Peyer's patch (tissue), 4 donors: ENCODE data around the gene CCDC117. TPM values are rescaled to one million over a fixed set of nuclear protein-coding genes. Genes with fewer than 3 reads are reported as not detected.
A peak's percentile ranks its signal among the peaks of the same experiment; 100 is the strongest.

Source experiments
- DNase-seq, 3 donors: peaks; one replicate each; pipeline ENCODE4 v3.0.0-alpha.2; 2017 to 2019
- H3K27ac ChIP-seq, 4 donors: fragments of 200-600 bp; sonication (generic); one replicate each; pipeline ENCODE4 v1.5.1; 2016 to 2019
- H3K27me3 ChIP-seq, 2 donors: fragments of 200-600 bp; sonication (generic); one replicate each; pipeline ENCODE4 v1.5.1; 2019
- H3K36me3 ChIP-seq, 3 donors: fragments of 200-600 bp; sonication (generic); one replicate each; pipeline ENCODE4 v1.5.1; 2016 to 2019
- H3K4me1 ChIP-seq, 4 donors: fragments of 200-600 bp; sonication (generic); one replicate each; pipeline ENCODE4 v1.5.1; 2016 to 2019
- H3K4me3 ChIP-seq, 4 donors: fragments of 200-600 bp; sonication (generic); 1 replicate in 3 of 4; 2 replicates in 1 of 4; pipeline ENCODE4 v1.5.1; 2016 to 2019; ENCODE audit warnings: mild to moderate bottlenecking in 1 of 4
- H3K9me3 ChIP-seq, 4 donors: fragments of 200-600 bp; sonication (generic); one replicate each; pipeline ENCODE4 v1.5.1; 2016 to 2019; ENCODE audit warnings: mild to moderate bottlenecking in 1 of 4
- POLR2A ChIP-seq, 2 donors: fragments of 450-650 bp; IDR thresholded peaks; one replicate each; pipeline ENCODE4 v1.5.1; 2017; ENCODE audit warnings: antibody characterized with exemption in 2 of 2, mild to moderate bottlenecking in 2 of 2, moderate library complexity in 2 of 2
- total RNA-seq, 4 donors: library from RNA; depleted of rRNA; stranded (reverse); fragments of >200 nt; gene quantifications; one replicate each; pipeline ENCODE4 v1.1.0, GENCODE V29; 2016
- TF ChIP-seq, protein P1 (sequence below), 6 experiments: fragments of 450-650 bp in 4 of 6; fragments of 200-600 bp in 2 of 6; sonication (generic) in 1 of 6; IDR thresholded peaks; one replicate each; pipeline ENCODE4 v1.5.1; 2017 to 2019; ENCODE audit warnings: antibody characterized with exemption in 6 of 6, mild to moderate bottlenecking in 3 of 6, moderate library complexity in 1 of 6

The CCDC117 gene
- total RNA-seq, 4 donors from 2014 or later: 6.3 to 23.9 (median 14.2) TPM

DNA sequence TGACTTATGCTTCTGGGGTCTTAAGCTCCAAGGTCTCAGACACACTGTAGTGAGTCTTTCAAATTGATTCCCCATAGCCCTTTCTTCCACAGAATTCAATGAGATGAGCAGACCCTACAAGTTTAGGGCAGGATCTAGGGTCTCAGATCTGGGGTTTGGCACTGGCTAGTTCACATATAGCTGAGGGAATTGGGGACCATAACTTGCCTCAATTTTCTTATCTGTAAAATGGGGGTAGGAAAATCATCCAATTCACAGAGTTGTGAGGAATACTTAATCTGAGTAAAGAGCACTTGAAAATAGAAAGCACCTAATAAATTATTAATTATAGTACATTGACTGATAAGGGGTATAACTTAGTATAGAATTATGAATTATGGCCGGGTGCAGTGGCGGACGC is 5.9 kb upstream of the CCDC117 start:
- no peaks in the 10 kb centered on the region for H3K9me3 ChIP-seq
- DNase-seq: no peak
- TF ChIP-seq POLR2A (IDR thresholded peaks at IDR 0.05): no peak
- TF ChIP-seq, protein P1, sequence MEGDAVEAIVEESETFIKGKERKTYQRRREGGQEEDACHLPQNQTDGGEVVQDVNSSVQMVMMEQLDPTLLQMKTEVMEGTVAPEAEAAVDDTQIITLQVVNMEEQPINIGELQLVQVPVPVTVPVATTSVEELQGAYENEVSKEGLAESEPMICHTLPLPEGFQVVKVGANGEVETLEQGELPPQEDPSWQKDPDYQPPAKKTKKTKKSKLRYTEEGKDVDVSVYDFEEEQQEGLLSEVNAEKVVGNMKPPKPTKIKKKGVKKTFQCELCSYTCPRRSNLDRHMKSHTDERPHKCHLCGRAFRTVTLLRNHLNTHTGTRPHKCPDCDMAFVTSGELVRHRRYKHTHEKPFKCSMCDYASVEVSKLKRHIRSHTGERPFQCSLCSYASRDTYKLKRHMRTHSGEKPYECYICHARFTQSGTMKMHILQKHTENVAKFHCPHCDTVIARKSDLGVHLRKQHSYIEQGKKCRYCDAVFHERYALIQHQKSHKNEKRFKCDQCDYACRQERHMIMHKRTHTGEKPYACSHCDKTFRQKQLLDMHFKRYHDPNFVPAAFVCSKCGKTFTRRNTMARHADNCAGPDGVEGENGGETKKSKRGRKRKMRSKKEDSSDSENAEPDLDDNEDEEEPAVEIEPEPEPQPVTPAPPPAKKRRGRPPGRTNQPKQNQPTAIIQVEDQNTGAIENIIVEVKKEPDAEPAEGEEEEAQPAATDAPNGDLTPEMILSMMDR (IDR thresholded peaks at IDR 0.05): no peak
- H3K4me3 ChIP-seq: no peak overlapping the region
- H3K27ac ChIP-seq: no peak overlapping the region
- no peaks in the 10 kb centered on the region for H3K4me1 ChIP-seq
- H3K36me3 ChIP-seq: no peaks in the 10 kb centered on the region
- no peaks in the 10 kb centered on the region for H3K27me3 ChIP-seq

DNA sequence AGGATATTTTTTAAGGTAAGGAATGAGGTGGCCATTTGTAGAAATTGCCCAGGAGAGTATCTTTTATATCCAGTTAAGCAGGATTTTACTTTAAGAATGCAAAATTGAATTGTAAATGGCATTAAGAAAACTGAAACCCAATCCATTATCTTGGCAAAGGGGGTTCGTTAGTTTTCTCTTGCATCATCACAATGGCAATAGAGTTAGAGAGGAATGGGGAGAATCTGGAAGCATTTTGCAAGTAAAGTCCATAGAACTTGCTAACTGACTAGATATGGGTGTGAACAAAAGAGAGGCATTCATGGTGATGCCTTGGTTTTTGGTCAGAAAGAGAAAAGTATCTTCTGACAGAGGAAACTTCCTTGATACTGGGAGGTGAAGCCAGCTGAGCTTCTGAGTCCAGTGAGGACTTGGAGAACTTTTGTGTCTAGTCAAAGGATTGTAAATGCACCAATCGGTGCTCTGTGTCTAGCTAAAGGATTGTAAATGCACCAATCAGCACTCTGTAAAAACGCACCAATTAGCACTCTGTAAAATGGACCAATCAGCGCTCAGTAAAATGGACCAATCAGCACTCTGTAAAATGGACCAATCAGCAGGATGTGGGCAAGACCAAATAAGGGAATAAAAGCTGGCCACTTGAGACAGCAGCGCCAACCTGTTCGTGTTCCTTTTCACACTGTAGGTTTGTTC is 3.6 kb upstream of the CCDC117 start:
- DNase-seq: no peak
- no peak overlapping the region for H3K4me3 ChIP-seq
- H3K4me1 ChIP-seq: peaks cover 0 to 4% (median under 1%) of the 10 kb centered on the region in 4 donors
- TF ChIP-seq, protein P1 (IDR thresholded peaks at IDR 0.05): no peak
- no peak for TF ChIP-seq POLR2A (IDR thresholded peaks at IDR 0.05)
- no peaks in the 10 kb centered on the region for H3K27me3 ChIP-seq
- no peak overlapping the region for H3K27ac ChIP-seq
- H3K9me3 ChIP-seq: no peaks in the 10 kb centered on the region
- H3K36me3 ChIP-seq: no peaks in the 10 kb centered on the region

DNA sequence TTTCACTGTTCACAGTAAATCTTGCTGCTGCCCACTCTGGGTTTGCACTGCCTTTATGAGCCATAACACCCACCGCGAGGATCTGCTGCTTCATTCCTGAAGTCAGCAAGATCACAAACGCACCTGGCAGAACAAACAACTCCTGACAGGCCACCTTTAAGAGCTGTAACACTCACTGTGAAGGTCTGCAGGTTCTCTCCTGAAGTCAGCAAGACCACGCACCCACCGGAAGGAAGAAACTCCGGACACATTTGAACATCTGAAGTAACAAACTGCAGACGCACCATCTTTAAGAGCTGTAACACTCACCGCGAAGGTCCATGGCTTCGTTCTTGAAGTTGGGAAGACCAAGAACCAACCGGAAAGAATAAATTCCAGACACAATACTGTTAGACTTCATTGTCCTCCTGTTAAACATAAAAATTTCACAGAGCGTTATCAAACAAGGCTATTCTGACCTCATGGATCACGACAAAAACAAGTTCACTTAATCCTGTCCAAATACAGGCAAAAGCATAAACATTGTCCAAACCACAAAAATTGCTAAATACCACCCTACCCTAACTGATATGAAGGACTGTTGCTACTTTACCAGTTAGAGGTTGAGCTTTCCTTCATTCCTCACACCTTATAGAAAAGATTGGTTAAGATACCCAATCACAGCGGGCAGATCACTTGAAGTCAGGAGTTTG is 3.0 kb upstream of the CCDC117 start:
- no peak overlapping the region for H3K4me3 ChIP-seq
- no peak for TF ChIP-seq POLR2A (IDR thresholded peaks at IDR 0.05)
- TF ChIP-seq, protein P1 (IDR thresholded peaks at IDR 0.05): no peak
- no peaks in the 10 kb centered on the region for H3K27me3 ChIP-seq
- H3K4me1 ChIP-seq: peaks cover 0 to 11% (median 2%) of the 10 kb centered on the region in 4 donors
- no peak overlapping the region for H3K27ac ChIP-seq
- H3K36me3 ChIP-seq: no peaks in the 10 kb centered on the region
- H3K9me3 ChIP-seq: no peaks in the 10 kb centered on the region
- no peak for DNase-seq

DNA sequence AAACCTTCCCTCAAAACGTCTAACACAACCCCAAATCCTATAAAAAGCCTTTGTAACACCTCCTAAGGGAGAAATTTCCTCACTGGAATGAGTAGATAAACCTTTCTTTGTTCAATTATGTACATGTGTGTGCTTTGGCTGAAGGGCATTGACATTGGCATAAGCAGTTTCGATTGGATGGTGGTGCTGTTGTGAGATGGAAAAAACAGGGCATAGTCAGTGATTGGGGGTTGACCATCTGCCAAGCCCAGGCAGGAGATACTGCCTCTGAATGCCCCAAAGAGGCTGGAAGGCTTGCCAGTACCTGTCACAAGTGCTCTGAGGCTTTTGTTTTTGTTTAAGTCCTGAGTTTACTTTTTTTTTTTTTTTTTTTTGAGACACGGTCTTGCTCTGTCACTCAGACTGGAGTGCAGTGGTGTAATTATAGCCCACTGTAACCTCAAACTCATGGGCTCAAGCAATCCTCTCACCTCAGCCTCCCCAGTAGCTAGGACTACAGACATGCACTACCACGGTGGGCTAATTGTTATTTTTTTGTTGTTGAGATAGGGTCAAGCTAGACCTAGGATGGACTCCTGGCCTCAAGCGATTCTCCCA is 1.2 kb upstream of the CCDC117 start:
- H3K27me3 ChIP-seq: no peaks in the 10 kb centered on the region
- H3K27ac ChIP-seq: no peak overlapping the region
- peaks cover 0 to 27% (median 2%) of the 10 kb centered on the region in 4 donors for H3K4me1 ChIP-seq
- TF ChIP-seq, protein P1 (IDR thresholded peaks at IDR 0.05): no peak
- TF ChIP-seq POLR2A (IDR thresholded peaks at IDR 0.05): no peak
- H3K9me3 ChIP-seq: no peaks in the 10 kb centered on the region
- no peak for DNase-seq
- peaks cover 0 to 15% (median 0%) of the 10 kb centered on the region in 3 donors for H3K36me3 ChIP-seq
- H3K4me3 ChIP-seq: no peak overlapping the region

DNA sequence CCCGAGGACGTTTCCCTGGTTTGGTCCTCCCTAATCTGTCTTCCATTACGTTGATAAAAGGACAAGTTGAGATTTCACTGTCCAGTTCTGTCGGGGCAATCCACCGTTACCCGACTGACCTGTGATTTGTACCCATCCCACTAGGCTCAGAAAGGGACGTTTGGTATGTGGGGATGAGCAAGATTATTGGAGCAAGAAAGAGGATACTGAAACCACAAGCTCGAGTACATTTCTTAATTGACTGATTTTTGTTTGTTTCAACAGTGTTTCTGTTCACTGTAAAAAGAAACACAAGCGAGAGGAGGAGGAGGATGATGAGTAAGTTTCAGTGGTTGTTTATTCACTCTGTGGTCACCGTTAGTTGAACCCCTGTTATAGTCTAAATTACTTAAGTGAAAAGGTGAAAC is 969 bp downstream of the CCDC117 start:
- no peaks in the 10 kb centered on the region for H3K9me3 ChIP-seq
- H3K27ac ChIP-seq: peak overlapping the region; percentile 96 to 98 (median 96)
- peak overlapping the region; percentile 77 to 93 (median 86) for H3K4me3 ChIP-seq
- DNase-seq: no peak
- no peaks in the 10 kb centered on the region for H3K27me3 ChIP-seq
- H3K36me3 ChIP-seq: peaks cover 0 to 30% (median 0%) of the 10 kb centered on the region in 3 donors
- TF ChIP-seq, protein P1 (IDR thresholded peaks at IDR 0.05): no peak
- no peak for TF ChIP-seq POLR2A (IDR thresholded peaks at IDR 0.05)
- H3K4me1 ChIP-seq: peaks cover 0 to 28% (median 2%) of the 10 kb centered on the region in 4 donors
